Activated T-helper 17 cell treated with anti-CD3 and anti-CD28 coated beads, Interleukin-2, amount 50 U/mL, for 72 hours (primary cell): ENCODE measurements around the gene RSBN1L. TPM values are rescaled to one million over a fixed set of nuclear protein-coding genes. Genes with fewer than 3 reads are reported as not detected.
A peak's percentile ranks its signal among the peaks of the same experiment; 100 is the strongest.
"Not testable (repeated sequence)": the region's sequence is repeated elsewhere in the genome, so short reads cannot be mapped to it uniquely, and the experiment has no call there.

Experiments
- ATAC-seq: fragments of 150-1000 bp; cut with Tn5 transposase; replicated peaks from 2 replicates; pipeline ENCODE4 v1.10.0; 2021; ENCODE audit warnings: mild to moderate bottlenecking, moderate library complexity
- H3K27ac Mint-ChIP-seq: one replicate; pipeline ENCODE4 v1.8.0; 2022; ENCODE audit warnings: mixed read lengths
- H3K27me3 Mint-ChIP-seq: one replicate; pipeline ENCODE4 v1.8.0; 2022; ENCODE audit warnings: mixed read lengths
- H3K36me3 Mint-ChIP-seq: one replicate; pipeline ENCODE4 v1.8.0; 2022; ENCODE audit warnings: low read depth, mild to moderate bottlenecking, mixed read lengths
- H3K4me1 Mint-ChIP-seq: one replicate; pipeline ENCODE4 v1.8.0; 2022; ENCODE audit warnings: mixed read lengths
- H3K4me3 Mint-ChIP-seq: one replicate; pipeline ENCODE4 v1.8.0; 2022; ENCODE audit warnings: mild to moderate bottlenecking, mixed read lengths
- H3K9me3 Mint-ChIP-seq: one replicate; pipeline ENCODE4 v1.8.0; 2022; ENCODE audit warnings: mixed read lengths
- total RNA-seq, 2 donors: library from RNA; stranded (reverse); gene quantifications; one replicate each; pipeline ENCODE4 v1.2.3, GENCODE V29; 2022

RSBN1L gene
- 10 to 100 TPM; 15.1 to 21.6 TPM for total RNA-seq

DNA sequence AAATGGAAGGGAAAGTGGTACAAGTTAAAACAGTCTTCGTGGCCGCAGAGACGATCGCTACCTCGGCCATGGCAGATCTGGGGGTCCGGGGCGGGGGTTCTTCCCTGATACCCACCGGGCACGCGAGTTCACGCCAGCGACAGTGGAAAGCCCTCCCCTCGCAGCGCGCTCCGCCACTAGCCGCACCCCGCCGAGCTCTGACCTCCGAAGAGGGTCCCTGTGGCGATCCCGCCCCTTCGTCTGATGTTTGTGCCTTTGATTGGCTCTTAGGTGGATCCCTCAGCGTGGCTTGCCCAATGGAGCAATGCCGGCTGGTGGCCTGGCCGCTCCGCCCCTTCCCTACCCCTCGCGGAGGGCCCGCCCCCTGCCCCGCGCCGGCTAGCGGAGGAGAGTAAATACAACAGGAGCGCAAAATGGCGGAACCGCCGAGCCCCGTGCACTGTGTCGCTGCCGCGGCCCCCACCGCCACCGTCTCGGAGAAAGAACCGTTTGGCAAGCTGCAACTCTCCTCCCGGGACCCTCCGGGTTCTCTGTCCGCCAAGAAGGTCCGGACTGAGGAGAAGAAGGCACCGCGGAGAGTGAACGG lies at the start of gene RSBN1L:
TSS of gene RSBN1L (plus strand) at position 403 of the 586 bp plus-strand sequence. CDS start at position 414, 11 bp downstream.
- H3K4me3 Mint-ChIP-seq, result peak within 1 kb of the TSS; percentile 98
- H3K27ac Mint-ChIP-seq, result peak within 1 kb of the TSS; percentile 94
- peaks cover 17% of the 10 kb centered on the region for H3K4me1 Mint-ChIP-seq
- peaks cover 16% of the 10 kb centered on the region for H3K36me3 Mint-ChIP-seq
- no peaks in the 10 kb centered on the region for H3K27me3 Mint-ChIP-seq
- no peaks in the 10 kb centered on the region for H3K9me3 Mint-ChIP-seq
- ATAC-seq, result peak; percentile 98

DNA sequence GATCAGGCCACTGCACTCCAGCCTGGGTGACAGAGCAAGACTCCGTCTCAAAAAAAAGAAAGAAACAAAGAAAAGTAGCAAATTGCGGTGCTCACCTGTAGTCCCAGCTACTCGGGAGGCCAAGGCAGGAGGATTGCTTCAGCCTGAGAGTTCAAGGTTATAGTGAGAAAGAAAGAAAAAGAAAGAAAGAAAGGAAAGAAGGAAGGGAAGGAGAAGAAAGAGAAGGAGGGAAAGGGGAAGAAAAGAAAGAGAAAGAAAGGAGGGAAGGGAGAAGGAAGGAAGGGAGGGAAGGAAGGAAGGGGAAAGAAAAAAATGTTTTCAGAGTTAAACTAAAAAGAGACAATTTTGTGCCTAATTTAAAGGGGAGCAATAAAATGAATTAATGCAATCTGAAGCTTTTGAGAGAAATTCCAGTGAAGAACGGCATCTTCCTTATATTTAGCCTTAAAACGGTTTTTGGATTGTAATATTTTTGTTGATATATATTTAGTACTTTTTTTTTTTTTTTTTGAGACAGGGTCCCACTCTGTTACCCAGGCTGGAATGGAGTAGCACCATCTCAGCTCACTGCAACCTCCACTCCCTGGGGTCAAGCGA lies 47.4 kb upstream of the RSBN1L start:
- H3K4me3 Mint-ChIP-seq, result no peak overlapping the region
- no peaks in the 10 kb centered on the region for H3K9me3 Mint-ChIP-seq
- ATAC-seq, result no peak
- no peaks in the 10 kb centered on the region for H3K36me3 Mint-ChIP-seq
- H3K4me1 Mint-ChIP-seq, result no peaks in the 10 kb centered on the region
- H3K27me3 Mint-ChIP-seq, result no peaks in the 10 kb centered on the region
- no peak overlapping the region for H3K27ac Mint-ChIP-seq

GRCh38 chr7:77649716-77650349 lies 46.4 kb upstream of the RSBN1L start:
- ATAC-seq, result no peak
- H3K27ac Mint-ChIP-seq, result no peak overlapping the region
- no peak overlapping the region for H3K4me3 Mint-ChIP-seq
- no peaks in the 10 kb centered on the region for H3K9me3 Mint-ChIP-seq
- no peaks in the 10 kb centered on the region for H3K27me3 Mint-ChIP-seq
- H3K4me1 Mint-ChIP-seq, result no peaks in the 10 kb centered on the region
- no peaks in the 10 kb centered on the region for H3K36me3 Mint-ChIP-seq

GRCh38 chr7:77651575-77652162 lies 44.6 kb upstream of the RSBN1L start:
- Mint-ChIP-seq H3K9me3 (no peaks in the 10 kb centered on the region), H3K27ac (no peak overlapping the region), H3K36me3 (no peaks in the 10 kb centered on the region), H3K4me1 (no peaks in the 10 kb centered on the region), H3K4me3 (no peak overlapping the region), H3K27me3 (no peaks in the 10 kb centered on the region)
- no peak for ATAC-seq

DNA sequence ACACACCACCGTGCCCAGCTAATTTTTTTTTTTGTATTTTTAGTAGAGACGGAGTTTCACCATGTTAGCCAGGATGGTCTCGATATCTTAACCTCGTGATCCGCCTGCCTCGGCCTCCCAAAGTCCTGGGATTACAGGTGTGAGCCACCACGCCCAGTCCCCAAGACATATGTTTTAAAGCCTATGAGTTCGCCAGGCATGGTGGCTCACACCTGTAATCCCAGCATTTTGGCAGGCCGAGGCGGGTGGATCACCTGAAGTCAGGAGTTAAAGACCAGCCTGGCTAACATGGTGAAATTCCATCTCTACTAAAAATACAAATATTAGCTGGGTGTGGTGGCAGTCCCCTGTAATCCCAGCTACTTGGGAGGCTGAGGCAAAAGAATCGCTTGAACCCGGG lies 43.4 kb upstream of the RSBN1L start:
- not testable (repeated sequence) for H3K27me3 Mint-ChIP-seq, H3K9me3 Mint-ChIP-seq, H3K4me3 Mint-ChIP-seq, ATAC-seq, H3K36me3 Mint-ChIP-seq, H3K4me1 Mint-ChIP-seq, H3K27ac Mint-ChIP-seq

DNA sequence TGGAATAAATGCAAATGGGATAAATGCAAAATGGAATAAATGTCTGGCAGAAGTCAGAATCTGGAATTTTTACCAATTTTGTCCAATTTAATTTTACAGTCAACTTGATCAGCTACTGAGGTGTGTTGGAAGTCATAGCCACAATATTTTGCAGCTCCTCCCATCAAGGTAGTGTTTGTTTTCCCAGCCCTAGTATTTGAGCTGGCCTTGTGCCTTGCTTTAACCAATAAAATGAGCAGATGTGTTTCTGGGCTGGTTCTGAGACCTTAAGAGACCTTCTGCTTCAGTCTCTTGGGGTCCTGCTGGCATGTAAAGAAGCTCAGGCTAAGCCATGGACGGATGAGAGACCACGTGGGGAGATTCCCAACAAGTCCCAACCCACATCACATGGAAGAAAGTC lies 42.7 kb upstream of the RSBN1L start:
- H3K27me3 Mint-ChIP-seq, result no peaks in the 10 kb centered on the region
- no peaks in the 10 kb centered on the region for H3K36me3 Mint-ChIP-seq
- no peaks in the 10 kb centered on the region for H3K9me3 Mint-ChIP-seq
- H3K4me3 Mint-ChIP-seq, result no peak overlapping the region
- H3K27ac Mint-ChIP-seq, result no peak overlapping the region
- no peak for ATAC-seq
- no peaks in the 10 kb centered on the region for H3K4me1 Mint-ChIP-seq

DNA sequence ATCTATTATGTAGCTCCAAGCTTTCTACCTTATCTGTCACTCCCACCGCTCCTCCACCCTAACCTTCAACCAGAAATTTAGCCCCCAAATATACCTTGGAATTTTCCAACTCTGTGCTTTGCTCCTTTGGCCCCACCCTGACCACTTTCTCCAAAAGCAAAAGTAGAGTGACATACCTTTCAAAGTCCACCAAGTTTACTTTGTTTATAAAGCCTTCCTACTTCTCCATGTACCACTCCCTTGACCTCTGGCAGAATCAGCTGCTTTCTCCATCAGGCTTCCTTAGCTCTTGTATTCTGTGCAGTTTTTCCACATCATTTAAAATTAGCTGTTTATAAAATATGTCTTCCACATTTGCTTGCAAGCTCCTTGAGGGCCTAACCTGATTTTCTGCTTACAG lies 40.9 kb upstream of the RSBN1L start:
- Mint-ChIP-seq H3K27me3 (no peaks in the 10 kb centered on the region), H3K9me3 (no peaks in the 10 kb centered on the region), H3K4me1 (no peaks in the 10 kb centered on the region), H3K4me3 (no peak overlapping the region), H3K36me3 (no peaks in the 10 kb centered on the region), H3K27ac (no peak overlapping the region)
- no peak for ATAC-seq

DNA sequence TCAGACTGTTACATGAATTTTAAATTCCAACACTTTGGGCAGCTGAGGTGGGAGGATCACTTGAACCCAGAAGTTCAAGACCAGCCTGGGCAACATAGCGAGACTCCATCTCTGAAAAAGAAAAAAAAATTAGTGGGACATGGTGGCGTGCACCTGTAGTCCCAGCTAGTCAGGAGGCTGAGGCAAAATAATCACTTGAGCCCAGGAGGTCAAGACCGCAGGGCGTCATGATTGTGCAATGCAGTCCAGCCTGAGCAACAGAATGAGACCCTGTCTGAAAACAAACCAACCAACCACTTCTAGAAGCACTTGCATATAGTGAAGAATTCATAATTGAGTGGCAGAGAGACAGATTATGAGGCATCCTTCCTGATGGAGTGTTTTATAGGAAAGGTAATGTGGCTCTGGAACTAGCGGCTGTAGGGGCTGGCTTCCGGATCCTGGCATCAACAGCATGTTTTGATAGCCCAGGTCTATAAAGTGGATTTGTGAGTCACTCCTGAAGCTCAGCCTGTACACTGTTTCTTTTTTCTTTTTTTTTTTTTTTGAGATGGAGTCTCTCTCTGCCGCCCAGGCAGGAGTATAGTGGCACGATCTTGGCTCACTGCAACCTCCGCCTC lies 40.3 kb upstream of the RSBN1L start:
- ATAC-seq, result no peak
- no peaks in the 10 kb centered on the region for H3K4me1 Mint-ChIP-seq
- H3K27me3 Mint-ChIP-seq, result no peaks in the 10 kb centered on the region
- no peak overlapping the region for H3K27ac Mint-ChIP-seq
- no peaks in the 10 kb centered on the region for H3K9me3 Mint-ChIP-seq
- no peaks in the 10 kb centered on the region for H3K36me3 Mint-ChIP-seq
- H3K4me3 Mint-ChIP-seq, result no peak overlapping the region

DNA sequence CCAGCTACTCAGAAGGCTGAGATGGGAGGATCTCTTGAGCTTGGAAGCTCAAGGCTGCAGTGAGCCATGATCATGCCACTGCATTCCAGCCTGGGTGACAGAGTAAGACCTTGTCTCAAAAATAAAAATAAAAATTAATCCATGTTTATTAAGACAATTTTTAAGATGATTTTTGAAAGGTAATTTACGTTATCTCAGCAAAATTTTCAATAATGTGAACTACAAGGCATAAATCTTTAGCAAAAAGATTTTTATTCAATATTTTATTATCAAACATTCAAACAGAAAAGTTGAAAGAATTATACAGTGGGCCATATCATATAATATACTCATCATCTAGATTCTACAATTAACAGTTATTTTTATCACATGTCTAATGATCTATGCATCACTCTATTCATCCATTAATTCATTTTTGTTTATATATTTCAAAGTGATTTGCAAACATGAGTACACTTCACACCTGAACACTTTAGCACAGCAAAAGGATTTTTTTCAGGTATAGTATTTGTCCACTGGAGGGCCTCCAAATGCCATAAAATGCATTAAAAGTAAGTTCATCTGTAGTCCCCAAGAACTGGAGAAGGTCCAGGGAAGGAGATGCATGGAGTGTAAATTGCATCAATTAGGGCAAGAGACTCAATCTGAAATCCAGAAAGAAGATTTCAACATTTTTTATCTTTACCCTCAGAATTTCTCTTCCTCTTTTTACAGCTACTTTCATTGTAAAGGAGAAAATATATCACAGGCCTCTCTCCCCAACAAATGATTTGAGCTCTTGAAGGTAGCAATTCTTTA lies 38.6 kb upstream of the RSBN1L start:
- no peaks in the 10 kb centered on the region for H3K27me3 Mint-ChIP-seq
- H3K27ac Mint-ChIP-seq, result no peak overlapping the region
- no peaks in the 10 kb centered on the region for H3K4me1 Mint-ChIP-seq
- H3K4me3 Mint-ChIP-seq, result no peak overlapping the region
- ATAC-seq, result peak; percentile 53
- H3K36me3 Mint-ChIP-seq, result no peaks in the 10 kb centered on the region
- no peaks in the 10 kb centered on the region for H3K9me3 Mint-ChIP-seq

- H3K9me3 Mint-ChIP-seq, result no peaks in the 10 kb centered on the region
- no peak for ATAC-seq
These were observed 37.3 kb upstream of the RSBN1L start for GRCh38 chr7:77658928-77659327.

DNA sequence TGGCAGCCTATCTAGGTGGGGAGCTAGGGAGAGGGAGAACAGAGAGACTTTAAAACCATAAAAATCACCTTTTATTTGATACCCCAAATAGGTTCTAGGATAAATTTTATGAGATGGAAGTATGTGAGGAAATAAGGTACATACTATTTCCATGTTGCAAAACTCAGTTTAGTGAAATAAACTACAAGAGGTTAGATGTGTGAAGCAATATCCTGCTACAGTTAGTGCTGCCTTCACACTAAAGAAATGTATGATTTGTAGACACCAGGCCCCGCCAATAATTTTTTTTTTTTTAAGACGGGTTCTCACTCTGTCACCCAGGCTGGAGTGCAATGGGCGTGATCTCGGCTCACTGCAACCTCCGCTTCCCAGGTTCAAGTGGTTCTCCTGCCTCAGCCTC lies 34.4 kb upstream of the RSBN1L start:
- H3K27ac Mint-ChIP-seq, result no peak overlapping the region
- no peaks in the 10 kb centered on the region for H3K4me1 Mint-ChIP-seq
- no peaks in the 10 kb centered on the region for H3K9me3 Mint-ChIP-seq
- no peaks in the 10 kb centered on the region for H3K36me3 Mint-ChIP-seq
- no peak for ATAC-seq
- H3K27me3 Mint-ChIP-seq, result no peaks in the 10 kb centered on the region
- H3K4me3 Mint-ChIP-seq, result no peak overlapping the region

More at GRCh38 chr7:77658928-77659327, 37.3 kb upstream of the RSBN1L start:
- Mint-ChIP-seq H3K4me3 (no peak overlapping the region), H3K36me3 (no peaks in the 10 kb centered on the region), H3K27ac (no peak overlapping the region), H3K27me3 (no peaks in the 10 kb centered on the region), H3K4me1 (no peaks in the 10 kb centered on the region)

DNA sequence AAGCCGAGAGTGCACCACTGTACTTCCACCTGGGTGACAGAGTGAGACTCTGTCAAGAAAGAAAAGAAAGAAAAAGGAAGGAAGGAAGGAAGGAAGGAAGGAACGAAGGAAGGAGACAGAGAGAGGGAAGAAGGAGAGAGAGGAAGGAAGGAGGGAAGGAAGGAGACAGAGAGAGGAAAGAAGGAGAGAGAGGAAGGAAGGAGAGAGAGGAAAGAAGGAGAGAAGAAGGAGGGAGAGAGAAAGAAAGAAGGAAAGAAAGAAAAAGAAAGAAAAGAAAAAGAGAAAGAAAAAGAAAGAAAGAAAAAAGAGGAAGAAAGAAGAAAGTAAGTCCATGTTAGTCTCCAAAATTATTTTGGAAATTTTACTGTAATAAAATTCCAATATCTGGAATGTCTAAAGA lies 33.4 kb upstream of the RSBN1L start:
- H3K36me3 Mint-ChIP-seq, result no peaks in the 10 kb centered on the region
- no peak overlapping the region for H3K27ac Mint-ChIP-seq
- no peaks in the 10 kb centered on the region for H3K4me1 Mint-ChIP-seq
- H3K27me3 Mint-ChIP-seq, result no peaks in the 10 kb centered on the region
- no peak overlapping the region for H3K4me3 Mint-ChIP-seq
- no peak for ATAC-seq
- no peaks in the 10 kb centered on the region for H3K9me3 Mint-ChIP-seq

GRCh38 chr7:77664715-77665114 lies 31.5 kb upstream of the RSBN1L start:
- Mint-ChIP-seq H3K9me3 (no peaks in the 10 kb centered on the region), H3K36me3 (no peaks in the 10 kb centered on the region), H3K27me3 (no peaks in the 10 kb centered on the region), H3K4me3 (no peak overlapping the region), H3K4me1 (no peaks in the 10 kb centered on the region), H3K27ac (no peak overlapping the region)
- no peak for ATAC-seq

DNA sequence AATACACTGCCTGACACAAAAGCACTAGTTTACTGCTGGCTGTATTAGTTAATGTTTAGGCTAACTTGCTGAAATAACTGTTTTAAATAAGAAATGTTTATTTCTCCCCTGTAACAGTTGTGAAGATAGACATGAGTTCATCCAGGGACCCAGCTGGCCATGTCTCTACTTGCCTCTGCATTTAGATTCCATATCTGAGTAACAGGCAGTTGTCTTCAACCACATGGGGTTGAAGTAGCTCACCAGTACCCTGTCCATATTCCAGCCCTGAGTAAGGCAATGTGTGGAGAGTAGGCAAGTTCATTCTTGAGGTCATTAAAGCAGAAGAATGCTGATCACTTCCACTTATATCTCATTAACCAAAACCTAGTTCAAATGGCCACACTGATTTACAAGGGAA lies 31.1 kb upstream of the RSBN1L start:
- Mint-ChIP-seq H3K27ac (no peak overlapping the region), H3K36me3 (no peaks in the 10 kb centered on the region), H3K9me3 (no peaks in the 10 kb centered on the region), H3K4me1 (no peaks in the 10 kb centered on the region), H3K4me3 (no peak overlapping the region), H3K27me3 (no peaks in the 10 kb centered on the region)
- ATAC-seq, result no peak
